Hepatocyte (in vitro differentiated cells): Measurements from ENCODE around the gene RELA. TPM values are rescaled to one million over a fixed set of nuclear protein-coding genes. Genes with fewer than 3 reads are reported as not detected.

Experiments used
- DNase-seq: peaks from one replicate; pipeline ENCODE4 v3.0.0-alpha.2; 2016; ENCODE audit warnings: low spot score
- H2AFZ ChIP-seq: fragments of 200-600 bp; sonication (generic); 2 replicates; pipeline ENCODE4 v1.6.0; 2016; ENCODE audit warnings: antibody characterized with exemption, mild to moderate bottlenecking
- H3K27ac ChIP-seq: fragments of 200-600 bp; sonication (generic); 2 replicates; pipeline ENCODE4 v1.5.1; 2016; ENCODE audit warnings: mild to moderate bottlenecking
- H3K27me3 ChIP-seq: fragments of 200-600 bp; sonication (generic); 2 replicates; pipeline ENCODE4 v1.6.1; 2016
- H3K36me3 ChIP-seq: fragments of 200-600 bp; sonication (generic); replicated peaks from 2 replicates; pipeline ENCODE4 v1.5.1; 2016; ENCODE audit warnings: low read depth; ENCODE audit not compliant: insufficient read depth
- H3K4me1 ChIP-seq: fragments of 200-600 bp; sonication (generic); 2 replicates; pipeline ENCODE4 v1.5.1; 2016; ENCODE audit warnings: mild to moderate bottlenecking, moderate library complexity; ENCODE audit not compliant: insufficient read depth
- H3K4me2 ChIP-seq: fragments of 200-600 bp; sonication (generic); 2 replicates; pipeline ENCODE4 v1.6.0; 2016
- H3K4me3 ChIP-seq: fragments of 200-600 bp; sonication (generic); 2 replicates; pipeline ENCODE4 v1.5.1; 2016; ENCODE audit warnings: mild to moderate bottlenecking
- H3K79me2 ChIP-seq: fragments of 200-600 bp; sonication (generic); 2 replicates; pipeline ENCODE4 v1.6.0; 2017; ENCODE audit warnings: mild to moderate bottlenecking
- H3K9me2 ChIP-seq: fragments of 200-600 bp; sonication (generic); replicated peaks from 2 replicates; pipeline ENCODE4 v1.6.0; 2017; ENCODE audit warnings: mild to moderate bottlenecking; ENCODE audit not compliant: insufficient read depth
- H3K9me3 ChIP-seq: fragments of 200-600 bp; sonication (generic); 2 replicates; pipeline ENCODE4 v1.5.1; 2016; ENCODE audit warnings: low read depth, mild to moderate bottlenecking
- H4K20me1 ChIP-seq: fragments of 200-600 bp; sonication (generic); 2 replicates; pipeline ENCODE4 v1.6.0; 2016; ENCODE audit warnings: mild to moderate bottlenecking; ENCODE audit not compliant: insufficient read depth, poor library complexity, severe bottlenecking
- EZH2 ChIP-seq: fragments of 200-600 bp; sonication (generic); IDR thresholded peaks from 2 replicates; pipeline ENCODE4 v1.6.1; 2016; ENCODE audit warnings: antibody characterized with exemption, mild to moderate bottlenecking, borderline replicate concordance
- EZH2phosphoT487 ChIP-seq: fragments of 200-600 bp; sonication (generic); IDR thresholded peaks from one replicate; pipeline ENCODE4 v1.6.1; 2018; ENCODE audit warnings: antibody characterized with exemption, mild to moderate bottlenecking, low read depth, moderate library complexity; ENCODE audit not compliant: unreplicated experiment, severe bottlenecking
- WGBS: methylation state at CpG from one replicate; pipeline ENCODE4 v1.1.6; 2016; ENCODE audit warnings: low lambda C conversion rate; ENCODE audit errors: missing lambda C conversion rate; 5-methylcytosine and 5-hydroxymethylcytosine counted together
- polyA plus RNA-seq: library from polyadenylated mRNA; unstranded; fragments of >200 nt; fragmentation: Nextera tagmentation; extraction: Ambion mirVana; gene quantifications from 2 replicates; pipeline ENCODE4 v1.2.1, GENCODE V29; 2016
- total RNA-seq: library from RNA; depleted of rRNA; stranded (reverse); fragments of >200 nt; gene quantifications from 2 replicates; pipeline ENCODE4 v1.2.3, GENCODE V29; 2014
- TF ChIP-seq, protein P1 (sequence below): fragments of 200-600 bp; sonication (generic); IDR thresholded peaks from 2 replicates; pipeline ENCODE4 v1.5.1; 2016; ENCODE audit warnings: antibody characterized with exemption, mild to moderate bottlenecking; ENCODE audit not compliant: poor library complexity

Gene RELA
- total and polyA plus RNA-seq, 2 experiments from 2014 or later, result 32.7 to 68.7 TPM

DNA sequence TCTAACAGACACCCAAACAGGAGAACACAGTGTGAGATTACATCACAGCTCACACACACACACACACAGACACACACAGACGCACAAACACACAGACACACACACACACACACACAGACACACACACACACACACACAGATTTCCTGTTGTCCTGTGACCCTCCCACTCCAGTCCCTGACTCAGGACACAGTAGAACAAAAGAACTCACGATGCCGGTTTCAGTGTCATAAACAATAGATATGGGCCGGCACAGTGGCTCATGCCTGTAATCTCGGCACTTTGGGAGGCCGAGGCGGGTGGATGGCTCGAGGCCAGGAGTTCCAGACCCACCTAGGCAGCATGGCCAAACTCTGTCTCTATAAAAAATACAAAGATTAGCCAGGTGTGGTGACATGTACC, 35.5 kb upstream of the RELA start:
- no peak overlapping the region for H3K4me3 ChIP-seq
- no peak overlapping the region for H3K27ac ChIP-seq
- TF ChIP-seq, protein P1, sequence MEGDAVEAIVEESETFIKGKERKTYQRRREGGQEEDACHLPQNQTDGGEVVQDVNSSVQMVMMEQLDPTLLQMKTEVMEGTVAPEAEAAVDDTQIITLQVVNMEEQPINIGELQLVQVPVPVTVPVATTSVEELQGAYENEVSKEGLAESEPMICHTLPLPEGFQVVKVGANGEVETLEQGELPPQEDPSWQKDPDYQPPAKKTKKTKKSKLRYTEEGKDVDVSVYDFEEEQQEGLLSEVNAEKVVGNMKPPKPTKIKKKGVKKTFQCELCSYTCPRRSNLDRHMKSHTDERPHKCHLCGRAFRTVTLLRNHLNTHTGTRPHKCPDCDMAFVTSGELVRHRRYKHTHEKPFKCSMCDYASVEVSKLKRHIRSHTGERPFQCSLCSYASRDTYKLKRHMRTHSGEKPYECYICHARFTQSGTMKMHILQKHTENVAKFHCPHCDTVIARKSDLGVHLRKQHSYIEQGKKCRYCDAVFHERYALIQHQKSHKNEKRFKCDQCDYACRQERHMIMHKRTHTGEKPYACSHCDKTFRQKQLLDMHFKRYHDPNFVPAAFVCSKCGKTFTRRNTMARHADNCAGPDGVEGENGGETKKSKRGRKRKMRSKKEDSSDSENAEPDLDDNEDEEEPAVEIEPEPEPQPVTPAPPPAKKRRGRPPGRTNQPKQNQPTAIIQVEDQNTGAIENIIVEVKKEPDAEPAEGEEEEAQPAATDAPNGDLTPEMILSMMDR, result no peak
- TF ChIP-seq EZH2phosphoT487, result no peak
- WGBS, result 67% methylated on average over 8 of the region's 8 CpGs
- H4K20me1 ChIP-seq, result no peaks in the 10 kb centered on the region
- no peak for DNase-seq
- no peaks in the 10 kb centered on the region for H3K36me3 ChIP-seq
- H3K27me3 ChIP-seq, result no peaks in the 10 kb centered on the region
- H2AFZ ChIP-seq, result no peak overlapping the region
- H3K9me2 ChIP-seq, result no peaks in the 10 kb centered on the region
- no peaks in the 10 kb centered on the region for H3K79me2 ChIP-seq
- no peak overlapping the region for H3K4me2 ChIP-seq
- H3K9me3 ChIP-seq, result no peaks in the 10 kb centered on the region
- H3K4me1 ChIP-seq, result no peaks in the 10 kb centered on the region

DNA sequence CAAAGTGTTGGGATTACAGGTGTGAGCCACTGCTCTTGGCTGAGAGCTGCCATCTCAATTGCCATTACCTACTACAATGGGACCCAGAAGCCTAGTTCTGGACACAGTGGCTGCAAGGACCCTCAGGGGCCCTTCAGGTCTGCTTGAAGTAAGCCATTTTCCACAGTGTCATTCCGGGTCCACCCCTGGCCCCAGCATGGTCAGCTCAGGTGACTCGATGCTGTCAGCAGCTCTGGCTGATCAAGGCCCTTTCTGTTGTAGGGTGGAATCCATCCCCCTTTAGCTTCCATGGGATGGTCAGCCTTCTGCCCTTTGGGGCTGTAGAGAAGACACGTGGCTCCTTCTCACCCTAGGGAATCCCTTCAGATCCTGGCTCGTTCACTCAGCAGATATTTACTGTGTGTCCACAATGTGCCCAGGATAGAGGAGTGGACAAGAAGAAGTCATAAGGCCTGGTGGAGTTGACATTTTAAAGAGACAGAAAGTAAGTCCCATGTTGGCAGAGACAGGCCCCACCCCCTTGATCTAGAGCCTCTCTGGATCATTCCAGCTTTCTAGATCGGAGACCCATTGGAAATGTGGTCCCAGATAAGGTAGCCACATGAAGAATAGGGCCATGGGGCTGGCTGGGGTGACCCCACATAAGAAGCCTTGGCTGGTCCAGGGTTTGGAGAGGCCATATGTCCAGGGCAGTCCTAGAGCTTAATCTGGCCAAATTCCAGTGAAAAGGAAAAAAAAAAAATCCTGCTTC, 34.3 kb upstream of the RELA start:
- DNase-seq, result no peak
- H3K4me1 ChIP-seq, result no peaks in the 10 kb centered on the region
- H3K79me2 ChIP-seq, result no peaks in the 10 kb centered on the region
- H3K9me3 ChIP-seq, result no peaks in the 10 kb centered on the region
- no peak overlapping the region for H2AFZ ChIP-seq
- H3K4me2 ChIP-seq, result no peak overlapping the region
- TF ChIP-seq EZH2phosphoT487, result no peak
- TF ChIP-seq, protein P1, result no peak
- no peak for TF ChIP-seq EZH2
- H4K20me1 ChIP-seq, result no peaks in the 10 kb centered on the region
- H3K36me3 ChIP-seq, result no peaks in the 10 kb centered on the region
- H3K9me2 ChIP-seq, result no peaks in the 10 kb centered on the region
- WGBS, result 93% methylated on average over 5 of the region's 5 CpGs
- H3K27me3 ChIP-seq, result no peaks in the 10 kb centered on the region
- H3K27ac ChIP-seq, result no peak overlapping the region
- H3K4me3 ChIP-seq, result no peak overlapping the region

DNA sequence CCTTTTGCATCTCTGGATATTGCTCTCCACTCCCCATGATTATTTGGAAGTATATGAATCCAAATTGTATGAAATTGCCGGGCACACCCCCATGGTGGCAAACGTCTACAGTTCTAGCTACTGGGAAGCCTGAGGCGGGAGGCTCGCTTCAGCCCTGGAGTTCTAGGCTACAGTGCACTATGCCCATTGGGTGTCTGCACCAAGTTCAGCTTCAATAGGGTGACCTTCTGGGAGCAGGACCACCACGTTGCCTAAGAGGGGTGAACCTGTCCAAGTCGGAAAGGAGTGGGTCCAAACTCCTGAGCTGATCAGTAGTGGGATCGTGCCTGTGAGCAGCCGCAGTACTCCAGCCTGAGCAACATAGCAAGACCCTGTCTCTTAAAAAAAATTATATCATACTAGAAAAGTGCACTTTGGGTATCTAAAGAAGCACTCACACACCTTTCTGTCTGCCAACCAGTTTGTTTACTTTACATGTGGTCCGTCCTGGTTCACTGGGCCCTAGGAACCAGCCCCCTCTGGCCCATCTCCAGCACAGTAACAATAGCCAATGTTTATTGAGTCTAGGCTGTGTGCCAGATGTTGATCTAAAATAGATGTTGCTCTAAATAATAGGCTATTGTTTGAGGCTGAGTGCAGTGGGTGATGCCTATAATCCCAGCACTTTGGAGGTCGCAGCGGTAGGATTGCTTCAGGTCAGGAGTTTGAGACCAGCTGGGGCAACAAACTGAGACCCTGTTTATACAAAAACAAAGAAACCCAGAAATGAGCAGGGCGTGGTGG, 32.9 kb upstream of the RELA start:
- Histone ChIP-seq H4K20me1 (no peaks in the 10 kb centered on the region), H3K79me2 (no peaks in the 10 kb centered on the region), H3K27ac (peak overlapping the region; percentile 63), H3K4me3 (no peak overlapping the region), H3K36me3 (no peaks in the 10 kb centered on the region), H3K4me1 (no peaks in the 10 kb centered on the region), H2AFZ (no peak overlapping the region), H3K27me3 (no peaks in the 10 kb centered on the region), H3K9me2 (no peaks in the 10 kb centered on the region), H3K9me3 (no peaks in the 10 kb centered on the region), H3K4me2 (no peak overlapping the region)
- 82% methylated on average over 12 of the region's 12 CpGs for WGBS
- TF ChIP-seq, protein P1, result no peak
- TF ChIP-seq EZH2 (no peak), EZH2phosphoT487 (no peak)
- DNase-seq, result peak; percentile 47
